T47D (cell line): Measurements from ENCODE around the gene ATP6V1B1.

Experiments
- DNase-seq, 2 experiments: peaks; one replicate each; pipeline versions ENCODE4 v3.0.0 to v3.0.0-alpha.2; 2011 to 2012; ENCODE audit warnings: low read depth in 1 of 2, low spot score in 1 of 2
- JUND ChIP-seq: IDR thresholded peaks from 2 replicates; pipeline ENCODE4 v1.6.1; 2012; ENCODE audit warnings: low read depth
- in situ Hi-C: cut with HindIII; loops from 2 replicates; pipeline ENCODE4 v1.10.0; 2016; ENCODE audit warnings: low sequenced_read_pairs, low pct_unique_long_range_greater_than_20kb

ATP6V1B1 gene

GRCh38 chr2:70903641-70904340 lies 31.9 kb upstream of the ATP6V1B1 start:
- in situ Hi-C loops, result no loop called here
- no peak for TF ChIP-seq JUND

GRCh38 chr2:70904371-70905216 lies 31.1 kb upstream of the ATP6V1B1 start:
- no peak for TF ChIP-seq JUND

More at GRCh38 chr2:70903641-70904340, 31.9 kb upstream of the ATP6V1B1 start:
- no peak for DNase-seq

GRCh38 chr2:70905443-70906421 lies 30.0 kb upstream of the ATP6V1B1 start:
- TF ChIP-seq JUND, result no peak
- in situ Hi-C loops, result no loop called here
- no peak for DNase-seq

More at GRCh38 chr2:70904371-70905216, 31.1 kb upstream of the ATP6V1B1 start:
- no peak for DNase-seq
- in situ Hi-C loops, result no loop called here

GRCh38 chr2:70906439-70907005 lies 29.2 kb upstream of the ATP6V1B1 start:
- in situ Hi-C loops, result no loop called here
- TF ChIP-seq JUND, result no peak
- DNase-seq, result no peak

- TF ChIP-seq JUND, result no peak
- no peak for DNase-seq
- in situ Hi-C loops, result no loop called here
Observed at GRCh38 chr2:70907130-70908057, 28.3 kb upstream of the ATP6V1B1 start.

- in situ Hi-C loops, result no loop called here
- no peak for DNase-seq
- TF ChIP-seq JUND, result no peak
Observed at GRCh38 chr2:70916291-70916690, 19.4 kb upstream of the ATP6V1B1 start.

- no peak for DNase-seq
- in situ Hi-C loops, result no loop called here
- no peak for TF ChIP-seq JUND
Observed at GRCh38 chr2:70918016-70918415, 17.7 kb upstream of the ATP6V1B1 start.

GRCh38 chr2:70919672-70920366 lies 15.9 kb upstream of the ATP6V1B1 start:
- in situ Hi-C loops, result no loop called here
- DNase-seq, result peak; percentile 60 to 83
- TF ChIP-seq JUND, result no peak

GRCh38 chr2:70920367-70920715 lies 15.4 kb upstream of the ATP6V1B1 start:
- no peak for TF ChIP-seq JUND

GRCh38 chr2:70921031-70921430 lies 14.7 kb upstream of the ATP6V1B1 start:
- no peak for DNase-seq
- in situ Hi-C loops, result no loop called here
- TF ChIP-seq JUND, result no peak

More at GRCh38 chr2:70920367-70920715, 15.4 kb upstream of the ATP6V1B1 start:
- in situ Hi-C loops, result no loop called here
- DNase-seq, result no peak

GRCh38 chr2:70921839-70922234 lies 13.9 kb upstream of the ATP6V1B1 start:
- in situ Hi-C loops, result no loop called here

More at GRCh38 chr2:70921839-70922234, 13.9 kb upstream of the ATP6V1B1 start:
- DNase-seq, result no peak
- TF ChIP-seq JUND, result no peak
